Measurements from ENCODE around the gene BCLAF1. TPM values are rescaled to one million over a fixed set of nuclear protein-coding genes. Genes with fewer than 3 reads are reported as not detected.

Gene BCLAF1
- polyA plus RNA-seq, 1 donor from 2014 or later, result 151 TPM

DNA sequence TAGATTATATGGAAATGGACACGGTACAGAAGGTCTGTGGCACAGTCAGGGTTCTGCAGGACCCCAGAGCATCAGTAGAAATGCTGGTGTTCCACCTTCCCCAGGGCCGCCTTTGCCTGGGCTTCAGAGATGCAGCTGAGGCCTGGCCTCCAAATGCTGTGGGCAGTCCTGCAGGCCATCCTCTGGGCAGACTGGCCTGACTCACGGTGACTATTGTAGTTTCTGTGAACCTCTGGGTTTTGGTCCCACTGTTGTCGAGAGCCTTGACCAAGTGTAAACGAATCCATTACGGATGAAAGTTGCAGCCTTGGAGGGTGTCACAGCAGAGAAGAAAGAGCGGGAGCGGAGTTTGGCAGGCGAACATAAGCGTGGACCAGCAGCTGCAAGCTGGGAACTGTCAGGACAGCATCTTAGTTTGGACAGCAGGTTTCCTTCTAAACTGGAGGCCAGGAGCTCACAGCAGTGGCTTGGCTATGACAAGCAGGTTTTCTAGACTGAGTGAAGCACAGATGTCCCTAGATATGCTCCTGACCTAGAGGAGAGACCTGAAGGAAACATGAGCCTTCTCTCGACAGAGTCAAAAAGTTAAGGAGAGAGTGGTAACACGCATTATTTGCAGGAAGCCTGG is 46.2 kb upstream of the BCLAF1 start:
- Histone ChIP-seq H3K79me2 (replicated peaks; ENCODE audit: insufficient read depth, low read length) (no peaks in the 10 kb centered on the region), H3K9me3 (ENCODE audit: low read length) (no peaks in the 10 kb centered on the region), H3K4me3 (ENCODE audit: low read length) (no peak overlapping the region), H3F3A (ENCODE audit: insufficient read depth, low read length, poor library complexity, severe bottlenecking) (no peaks in the 10 kb centered on the region), H3K27ac (ENCODE audit: low read length) (no peak overlapping the region), H3K9ac (ENCODE audit: low read length) (no peak overlapping the region), H3K36me3 (ENCODE audit: insufficient read depth, low read length) (no peaks in the 10 kb centered on the region), H3K27me3 (ENCODE audit: insufficient read depth, low read depth, low read length) (no peaks in the 10 kb centered on the region), H2AFZ (ENCODE audit: low read depth, low read length) (no peak overlapping the region), H3K9me2 (ENCODE audit: insufficient read depth, low read length) (no peaks in the 10 kb centered on the region), H3K4me2 (ENCODE audit: low read length) (no peak overlapping the region), H4K20me1 (ENCODE audit: insufficient read depth) (no peaks in the 10 kb centered on the region)
- TF ChIP-seq TAF1 (IDR thresholded peaks at IDR 0.05; ENCODE audit: low read depth) (no peak), SMC3 (conservative IDR thresholded peaks at IDR 0.05; ENCODE audit: poor library complexity) (no peak), POLR2AphosphoS5 (IDR thresholded peaks at IDR 0.05) (no peak), EP300 (conservative IDR thresholded peaks at IDR 0.05; ENCODE audit: poor library complexity, severe bottlenecking) (no peak)

GRCh38 chr6:136334853-136335252 is 45.2 kb upstream of the BCLAF1 start:
- no peak overlapping the region for H3K4me2 ChIP-seq (ENCODE audit: low read length)
- TF ChIP-seq RAD21 (conservative IDR thresholded peaks at IDR 0.05) (no peak), EP300 (conservative IDR thresholded peaks at IDR 0.05; ENCODE audit: poor library complexity, severe bottlenecking) (no peak), MXI1 (conservative IDR thresholded peaks at IDR 0.05; ENCODE audit: poor library complexity, severe bottlenecking) (no peak), TAF1 (IDR thresholded peaks at IDR 0.05; ENCODE audit: low read depth) (no peak), SMC3 (conservative IDR thresholded peaks at IDR 0.05; ENCODE audit: poor library complexity) (no peak), EZH2 (IDR thresholded peaks at IDR 0.05; ENCODE audit: borderline replicate concordance, insufficient read depth, low read length, poor library complexity, severe bottlenecking) (no peak), POLR2AphosphoS5 (IDR thresholded peaks at IDR 0.05) (no peak)
- TF ChIP-seq, protein P1, sequence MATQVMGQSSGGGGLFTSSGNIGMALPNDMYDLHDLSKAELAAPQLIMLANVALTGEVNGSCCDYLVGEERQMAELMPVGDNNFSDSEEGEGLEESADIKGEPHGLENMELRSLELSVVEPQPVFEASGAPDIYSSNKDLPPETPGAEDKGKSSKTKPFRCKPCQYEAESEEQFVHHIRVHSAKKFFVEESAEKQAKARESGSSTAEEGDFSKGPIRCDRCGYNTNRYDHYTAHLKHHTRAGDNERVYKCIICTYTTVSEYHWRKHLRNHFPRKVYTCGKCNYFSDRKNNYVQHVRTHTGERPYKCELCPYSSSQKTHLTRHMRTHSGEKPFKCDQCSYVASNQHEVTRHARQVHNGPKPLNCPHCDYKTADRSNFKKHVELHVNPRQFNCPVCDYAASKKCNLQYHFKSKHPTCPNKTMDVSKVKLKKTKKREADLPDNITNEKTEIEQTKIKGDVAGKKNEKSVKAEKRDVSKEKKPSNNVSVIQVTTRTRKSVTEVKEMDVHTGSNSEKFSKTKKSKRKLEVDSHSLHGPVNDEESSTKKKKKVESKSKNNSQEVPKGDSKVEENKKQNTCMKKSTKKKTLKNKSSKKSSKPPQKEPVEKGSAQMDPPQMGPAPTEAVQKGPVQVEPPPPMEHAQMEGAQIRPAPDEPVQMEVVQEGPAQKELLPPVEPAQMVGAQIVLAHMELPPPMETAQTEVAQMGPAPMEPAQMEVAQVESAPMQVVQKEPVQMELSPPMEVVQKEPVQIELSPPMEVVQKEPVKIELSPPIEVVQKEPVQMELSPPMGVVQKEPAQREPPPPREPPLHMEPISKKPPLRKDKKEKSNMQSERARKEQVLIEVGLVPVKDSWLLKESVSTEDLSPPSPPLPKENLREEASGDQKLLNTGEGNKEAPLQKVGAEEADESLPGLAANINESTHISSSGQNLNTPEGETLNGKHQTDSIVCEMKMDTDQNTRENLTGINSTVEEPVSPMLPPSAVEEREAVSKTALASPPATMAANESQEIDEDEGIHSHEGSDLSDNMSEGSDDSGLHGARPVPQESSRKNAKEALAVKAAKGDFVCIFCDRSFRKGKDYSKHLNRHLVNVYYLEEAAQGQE (IDR thresholded peaks at IDR 0.05; ENCODE audit: borderline replicate concordance), result no peak
- TF ChIP-seq, protein P2, sequence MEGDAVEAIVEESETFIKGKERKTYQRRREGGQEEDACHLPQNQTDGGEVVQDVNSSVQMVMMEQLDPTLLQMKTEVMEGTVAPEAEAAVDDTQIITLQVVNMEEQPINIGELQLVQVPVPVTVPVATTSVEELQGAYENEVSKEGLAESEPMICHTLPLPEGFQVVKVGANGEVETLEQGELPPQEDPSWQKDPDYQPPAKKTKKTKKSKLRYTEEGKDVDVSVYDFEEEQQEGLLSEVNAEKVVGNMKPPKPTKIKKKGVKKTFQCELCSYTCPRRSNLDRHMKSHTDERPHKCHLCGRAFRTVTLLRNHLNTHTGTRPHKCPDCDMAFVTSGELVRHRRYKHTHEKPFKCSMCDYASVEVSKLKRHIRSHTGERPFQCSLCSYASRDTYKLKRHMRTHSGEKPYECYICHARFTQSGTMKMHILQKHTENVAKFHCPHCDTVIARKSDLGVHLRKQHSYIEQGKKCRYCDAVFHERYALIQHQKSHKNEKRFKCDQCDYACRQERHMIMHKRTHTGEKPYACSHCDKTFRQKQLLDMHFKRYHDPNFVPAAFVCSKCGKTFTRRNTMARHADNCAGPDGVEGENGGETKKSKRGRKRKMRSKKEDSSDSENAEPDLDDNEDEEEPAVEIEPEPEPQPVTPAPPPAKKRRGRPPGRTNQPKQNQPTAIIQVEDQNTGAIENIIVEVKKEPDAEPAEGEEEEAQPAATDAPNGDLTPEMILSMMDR (IDR thresholded peaks at IDR 0.05; ENCODE audit: poor library complexity, severe bottlenecking), result no peak
- no peak overlapping the region for H3K9ac ChIP-seq (ENCODE audit: low read length)
- no peaks in the 10 kb centered on the region for H3K9me2 ChIP-seq (ENCODE audit: insufficient read depth, low read length)
- no peak overlapping the region for H2AFZ ChIP-seq (ENCODE audit: low read depth, low read length)
- H3K27ac ChIP-seq (ENCODE audit: low read length), result no peak overlapping the region
- no peaks in the 10 kb centered on the region for H3K36me3 ChIP-seq (ENCODE audit: insufficient read depth, low read length)
- H3K4me3 ChIP-seq (ENCODE audit: low read length), result no peak overlapping the region
- H3K79me2 ChIP-seq (replicated peaks; ENCODE audit: insufficient read depth, low read length), result no peaks in the 10 kb centered on the region
- H3F3A ChIP-seq (ENCODE audit: insufficient read depth, low read length, poor library complexity, severe bottlenecking), result no peaks in the 10 kb centered on the region
- H3K27me3 ChIP-seq (ENCODE audit: insufficient read depth, low read depth, low read length), result no peaks in the 10 kb centered on the region
- no peaks in the 10 kb centered on the region for H3K9me3 ChIP-seq (ENCODE audit: low read length)
- no peaks in the 10 kb centered on the region for H4K20me1 ChIP-seq (ENCODE audit: insufficient read depth)

Measured in neural cell (in vitro differentiated cells).